ENCODE measurements around the gene NPAS1.

Gene NPAS1

DNA sequence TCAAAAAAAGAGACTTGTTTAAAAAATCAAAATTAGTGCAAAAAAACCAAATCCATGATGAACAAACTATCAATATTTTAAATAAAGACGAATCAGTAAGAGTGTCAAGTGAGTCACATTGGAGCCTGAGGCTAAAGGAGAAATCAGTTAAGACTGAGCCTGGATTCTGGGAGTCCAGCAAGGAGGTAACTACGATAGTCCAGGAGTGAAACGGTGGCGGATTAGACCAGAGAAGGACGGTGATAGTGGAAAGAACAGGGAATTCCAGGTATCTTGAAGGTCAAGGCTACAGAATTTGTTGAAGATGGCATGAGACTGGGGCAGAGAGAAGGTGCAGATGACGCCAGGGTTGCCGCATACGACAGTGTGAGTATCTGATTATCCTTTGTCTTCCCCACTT, 7.0 kb upstream of the NPAS1 start:
- peak overlapping the region; percentile 20; the same call in 1 of the 2 replicates for H3K27ac ChIP-seq
- TF ChIP-seq, protein P1, sequence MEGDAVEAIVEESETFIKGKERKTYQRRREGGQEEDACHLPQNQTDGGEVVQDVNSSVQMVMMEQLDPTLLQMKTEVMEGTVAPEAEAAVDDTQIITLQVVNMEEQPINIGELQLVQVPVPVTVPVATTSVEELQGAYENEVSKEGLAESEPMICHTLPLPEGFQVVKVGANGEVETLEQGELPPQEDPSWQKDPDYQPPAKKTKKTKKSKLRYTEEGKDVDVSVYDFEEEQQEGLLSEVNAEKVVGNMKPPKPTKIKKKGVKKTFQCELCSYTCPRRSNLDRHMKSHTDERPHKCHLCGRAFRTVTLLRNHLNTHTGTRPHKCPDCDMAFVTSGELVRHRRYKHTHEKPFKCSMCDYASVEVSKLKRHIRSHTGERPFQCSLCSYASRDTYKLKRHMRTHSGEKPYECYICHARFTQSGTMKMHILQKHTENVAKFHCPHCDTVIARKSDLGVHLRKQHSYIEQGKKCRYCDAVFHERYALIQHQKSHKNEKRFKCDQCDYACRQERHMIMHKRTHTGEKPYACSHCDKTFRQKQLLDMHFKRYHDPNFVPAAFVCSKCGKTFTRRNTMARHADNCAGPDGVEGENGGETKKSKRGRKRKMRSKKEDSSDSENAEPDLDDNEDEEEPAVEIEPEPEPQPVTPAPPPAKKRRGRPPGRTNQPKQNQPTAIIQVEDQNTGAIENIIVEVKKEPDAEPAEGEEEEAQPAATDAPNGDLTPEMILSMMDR (conservative IDR thresholded peaks at IDR 0.05): 0 out of 2 replicates have a peak, but pooled peaks have one; percentile 42

DNA sequence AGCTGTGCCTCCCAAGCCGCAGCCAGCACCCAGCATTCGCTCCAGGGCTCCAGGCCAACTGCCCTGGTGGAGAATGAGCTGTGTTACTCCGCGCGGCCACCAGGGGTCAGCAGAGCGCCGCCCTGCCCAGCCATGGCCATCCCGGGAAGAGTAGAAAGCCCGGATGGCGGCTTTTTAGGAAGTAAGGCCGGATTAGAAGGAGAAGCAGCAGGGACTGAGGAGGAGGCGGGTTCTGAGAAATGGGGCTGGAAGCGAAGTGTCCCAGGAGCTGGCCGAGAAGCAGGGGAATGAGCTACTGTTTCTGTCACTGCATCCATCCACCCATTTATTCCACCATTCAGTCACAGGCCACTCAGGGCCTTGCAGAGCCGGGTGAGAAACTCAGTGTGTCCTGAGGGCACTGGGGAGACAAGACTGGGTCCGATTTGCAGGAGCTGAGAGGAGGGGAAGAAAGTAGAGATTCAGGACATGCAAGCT, 6.6 kb upstream of the NPAS1 start:
- TF ChIP-seq, protein P1 (conservative IDR thresholded peaks at IDR 0.05): peak; percentile 99
- H3K27ac ChIP-seq: peak overlapping the region; percentile 20; the same call in 1 of the 2 replicates

DNA sequence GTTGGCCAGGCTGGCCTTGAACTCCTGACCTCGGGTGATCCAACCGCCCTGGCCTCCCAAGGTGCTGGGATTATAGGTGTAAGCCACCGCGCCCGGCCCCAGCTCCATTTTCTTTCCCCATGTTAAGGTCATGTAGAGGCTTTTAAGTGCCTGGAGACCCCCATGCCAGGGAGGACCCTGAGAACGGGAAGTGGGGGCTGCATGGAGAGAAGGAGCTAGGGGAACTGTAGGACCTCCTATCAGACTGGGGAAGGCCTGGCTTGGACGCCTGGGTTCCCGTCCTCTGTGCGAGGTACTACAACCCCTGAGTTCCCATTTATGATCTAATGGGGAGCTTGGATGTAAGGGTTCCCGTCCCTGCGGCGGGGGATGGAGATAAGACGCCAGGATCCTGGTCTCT, 714 bp upstream of the NPAS1 start:
- H3K27ac ChIP-seq: no peak overlapping the region
- TF ChIP-seq, protein P1 (conservative IDR thresholded peaks at IDR 0.05): no peak

DNA sequence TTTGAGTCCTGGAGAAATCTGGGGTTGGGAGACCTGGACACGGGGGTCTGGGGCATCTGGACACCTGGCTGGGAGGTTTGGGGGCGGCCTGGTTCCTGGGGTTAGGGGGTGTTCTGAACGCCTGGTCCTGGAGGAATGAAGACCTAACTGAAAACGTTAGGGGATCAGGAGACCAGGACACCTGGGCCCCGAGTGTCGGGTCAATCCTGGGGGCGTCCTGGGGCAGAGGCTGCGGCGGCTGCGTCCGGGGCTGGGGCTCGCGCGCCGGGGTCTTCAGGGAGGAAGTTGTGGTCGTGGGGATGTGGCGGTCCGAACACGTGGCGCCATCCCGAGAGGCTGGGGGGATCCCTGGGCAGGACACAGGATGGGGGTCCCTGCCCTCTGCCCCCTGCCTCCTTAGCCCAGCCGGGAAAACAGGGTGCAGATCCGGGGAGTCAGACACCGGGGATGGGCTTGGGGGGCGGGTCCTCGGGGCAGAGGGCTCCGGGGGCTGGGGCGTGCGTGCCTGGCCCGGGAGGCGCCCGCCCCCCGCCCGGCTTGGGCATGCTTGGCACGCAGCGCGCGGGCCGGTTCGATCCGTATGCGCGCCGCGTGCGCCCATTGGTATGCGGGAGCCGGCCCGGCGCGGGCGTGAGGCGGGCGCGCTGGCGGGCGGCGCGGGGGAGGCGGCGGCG, 632 bp downstream of the NPAS1 start:
- H3K27ac ChIP-seq: peak overlapping the region; percentile 14; the same call in 1 of the 2 replicates
- TF ChIP-seq, protein P1 (conservative IDR thresholded peaks at IDR 0.05): no peak

DNA sequence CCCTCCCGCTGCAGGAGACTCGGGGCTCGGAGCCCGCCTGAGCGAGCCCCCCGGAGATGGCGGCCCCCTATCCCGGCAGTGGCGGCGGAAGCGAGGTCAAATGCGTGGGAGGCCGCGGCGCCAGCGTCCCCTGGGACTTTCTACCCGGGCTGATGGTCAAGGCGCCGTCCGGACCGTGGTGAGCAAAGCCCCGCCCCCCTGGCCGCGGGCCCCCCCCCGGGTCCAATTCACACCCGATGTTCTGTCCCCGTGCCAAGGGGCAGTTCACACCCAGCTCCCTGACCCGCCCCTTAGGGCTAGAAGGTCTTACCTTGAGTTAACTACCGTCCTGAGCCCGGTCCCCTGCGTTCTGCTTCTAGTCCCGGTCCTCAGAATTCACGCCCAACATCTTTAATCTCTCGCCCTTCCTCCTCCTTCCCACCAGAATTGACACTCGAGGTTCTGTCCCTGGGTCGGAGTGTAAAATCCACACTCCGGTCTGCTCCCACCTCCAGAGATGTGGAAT, 1.4 kb downstream of the NPAS1 start:
- TF ChIP-seq, protein P1 (conservative IDR thresholded peaks at IDR 0.05): no peak
- H3K27ac ChIP-seq: peak overlapping the region; percentile 14; the same call in 1 of the 2 replicates

DNA sequence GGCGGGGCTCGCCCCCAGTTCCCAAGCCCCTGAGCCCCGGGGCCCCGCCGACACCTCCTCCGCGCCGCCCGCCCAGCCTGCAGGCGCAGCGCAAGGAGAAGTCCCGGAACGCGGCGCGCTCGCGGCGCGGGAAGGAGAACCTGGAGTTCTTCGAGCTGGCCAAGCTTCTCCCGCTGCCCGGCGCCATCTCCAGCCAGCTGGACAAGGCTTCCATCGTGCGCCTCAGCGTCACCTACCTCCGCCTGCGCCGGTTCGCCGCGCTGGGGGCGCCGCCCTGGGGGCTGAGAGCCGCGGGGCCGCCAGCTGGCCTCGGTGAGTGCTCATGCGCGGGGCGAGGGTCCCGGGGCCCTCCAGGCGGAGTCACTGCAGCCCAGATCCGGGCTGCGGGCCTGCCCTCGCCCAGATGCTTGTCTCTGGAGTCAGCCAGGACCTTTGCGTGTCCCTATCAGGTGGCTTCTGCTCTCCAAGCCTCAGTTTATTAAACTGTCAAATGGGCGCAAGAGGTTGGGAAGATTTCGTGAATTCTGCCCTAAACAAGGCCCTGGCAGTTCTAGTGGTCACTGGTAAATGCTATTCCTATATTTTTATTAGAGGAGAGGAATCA, 2.0 kb downstream of the NPAS1 start:
- no peak overlapping the region for H3K27ac ChIP-seq
- TF ChIP-seq, protein P1 (conservative IDR thresholded peaks at IDR 0.05): no peak

DNA sequence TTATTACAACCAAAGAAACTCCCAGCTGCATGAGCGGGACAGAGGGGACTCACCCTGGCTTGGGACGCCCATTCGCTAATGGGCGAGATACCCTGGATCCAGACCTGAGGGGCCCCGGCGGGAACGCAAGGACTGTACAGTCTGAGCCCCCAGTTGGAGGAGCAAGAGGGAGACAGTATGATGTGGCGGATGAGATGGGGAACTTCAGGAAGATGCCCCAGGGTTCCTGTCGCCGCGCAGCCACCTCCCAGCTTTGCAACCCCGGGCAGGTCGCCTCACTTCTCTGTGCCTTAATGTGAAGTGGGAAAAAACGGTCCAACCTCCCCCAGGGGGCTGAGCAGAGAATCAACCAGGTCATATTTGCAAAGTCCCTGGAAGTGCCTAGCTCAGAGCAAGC, 2.5 kb downstream of the NPAS1 start:
- TF ChIP-seq, protein P1 (conservative IDR thresholded peaks at IDR 0.05): no peak
- no peak overlapping the region for H3K27ac ChIP-seq

Measured in VCaP (cell line).